CD14-positive monocyte (primary cell): ENCODE results near the gene COL19A1. TPM values are rescaled to one million over a fixed set of nuclear protein-coding genes. Genes with fewer than 3 reads are reported as not detected.
A peak's percentile ranks its signal among the peaks of the same experiment; 100 is the strongest.

ENCODE experiments used
- DNase-seq, 3 donors: peaks; one replicate each; pipeline ENCODE4 v3.0.0-alpha.2; 2011 to 2022
- H2AFZ ChIP-seq: 2 replicates; pipeline ENCODE4 v1.6.0; 2012; ENCODE audit warnings: mild to moderate bottlenecking, low read depth, low read length, inconsistent platforms; ENCODE audit not compliant: insufficient read depth, poor library complexity, severe bottlenecking
- H3K27ac ChIP-seq, 2 donors: 1 replicate in 1 of 2; 2 replicates in 1 of 2; pipeline ENCODE4 v1.5.1; 2012 to 2013; ENCODE audit warnings: low read length in 2 of 2, control low read depth in 1 of 2, inconsistent platforms in 1 of 2, low read depth in 1 of 2, mild to moderate bottlenecking in 1 of 2
- H3K27me3 ChIP-seq, 2 donors: one replicate each; pipeline versions ENCODE4 v1.6.0 to v1.6.1; 2011 to 2013; ENCODE audit warnings: low read length in 2 of 2; ENCODE audit not compliant: control insufficient read depth in 2 of 2, insufficient read depth in 2 of 2
- H3K36me3 ChIP-seq, 2 donors: replicated peaks in 1 of 2; 1 replicate in 1 of 2; 2 replicates in 1 of 2; pipeline versions ENCODE4 v1.5.1 to v1.6.1; 2012 to 2013; ENCODE audit warnings: low read length in 2 of 2, control low read depth in 1 of 2, inconsistent platforms in 1 of 2, mild to moderate bottlenecking in 1 of 2; ENCODE audit not compliant: insufficient read depth in 2 of 2, control insufficient read depth in 1 of 2
- H3K4me1 ChIP-seq, 2 donors: 1 replicate in 1 of 2; 2 replicates in 1 of 2; pipeline versions ENCODE4 v1.5.1 to v1.6.1; 2012 to 2013; ENCODE audit warnings: low read length in 2 of 2, control low read depth in 1 of 2, inconsistent platforms in 1 of 2, mild to moderate bottlenecking in 1 of 2, moderate library complexity in 1 of 2; ENCODE audit not compliant: insufficient read depth in 2 of 2, control insufficient read depth in 1 of 2
- H3K4me2 ChIP-seq: replicated peaks from 2 replicates; pipeline ENCODE3; 2012; ENCODE audit warnings: low read length, moderate library complexity, mild to moderate bottlenecking; ENCODE audit not compliant: poor library complexity, severe bottlenecking; ENCODE audit errors: extremely low read depth
- H3K4me3 ChIP-seq, 3 experiments: fragments of 200-600 bp in 1 of 3; sonication (generic) in 1 of 3; replicated peaks in 1 of 3; 1 replicate in 2 of 3; 2 replicates in 1 of 3; pipeline ENCODE4 v1.5.1; 2011 to 2013; ENCODE audit warnings: low read length in 3 of 3, mild to moderate bottlenecking in 3 of 3, control low read depth in 2 of 3, low read depth in 2 of 3, inconsistent platforms in 1 of 3, moderate library complexity in 1 of 3
- H3K79me2 ChIP-seq: 2 replicates; pipeline ENCODE4 v1.6.0; 2012; ENCODE audit warnings: mild to moderate bottlenecking, control low read depth, inconsistent platforms, low read length, moderate library complexity; ENCODE audit not compliant: insufficient read depth
- H3K9ac ChIP-seq: 2 replicates; pipeline ENCODE4 v1.6.0; 2017; ENCODE audit warnings: low read length, mild to moderate bottlenecking; ENCODE audit not compliant: insufficient read depth, poor library complexity, severe bottlenecking
- H3K9me3 ChIP-seq, 2 donors: replicated peaks in 1 of 2; 1 replicate in 1 of 2; 2 replicates in 1 of 2; pipeline versions ENCODE4 v1.5.1 to v1.6.1; 2012 to 2013; ENCODE audit warnings: low read length in 2 of 2, control low read depth in 1 of 2; ENCODE audit not compliant: control insufficient read depth in 1 of 2, insufficient read depth in 1 of 2
- H4K20me1 ChIP-seq: 2 replicates; pipeline ENCODE4 v1.6.0; 2012; ENCODE audit warnings: mild to moderate bottlenecking, low read length, control low read depth, moderate library complexity; ENCODE audit not compliant: insufficient read depth
- H3K27ac Mint-ChIP-seq, 7 donors: one replicate each; pipeline ENCODE4 v1.8.0; 2020; ENCODE audit warnings: mild to moderate bottlenecking in 7 of 7, mixed read lengths in 7 of 7, moderate library complexity in 6 of 7, inconsistent platforms in 2 of 7
- H3K27me3 Mint-ChIP-seq, 3 donors: one replicate each; pipeline ENCODE4 v1.8.0; 2021 to 2022; ENCODE audit warnings: low read depth in 3 of 3, mild to moderate bottlenecking in 3 of 3, mixed read lengths in 3 of 3, moderate library complexity in 3 of 3, inconsistent platforms in 1 of 3
- H3K36me3 Mint-ChIP-seq, 2 donors: one replicate each; pipeline ENCODE4 v1.8.0; 2020; ENCODE audit warnings: mixed read lengths in 2 of 2, inconsistent platforms in 1 of 2, mild to moderate bottlenecking in 1 of 2
- H3K4me1 Mint-ChIP-seq: one replicate; pipeline ENCODE4 v1.8.0; 2020; ENCODE audit warnings: mild to moderate bottlenecking, mixed read lengths
- H3K4me3 Mint-ChIP-seq, 2 donors: one replicate each; pipeline ENCODE4 v1.8.0; 2020; ENCODE audit warnings: mild to moderate bottlenecking in 2 of 2, mixed read lengths in 2 of 2, moderate library complexity in 1 of 2
- H3K9me3 Mint-ChIP-seq, 7 donors: one replicate each; pipeline ENCODE4 v1.8.0; 2020 to 2022; ENCODE audit warnings: mixed read lengths in 7 of 7, mild to moderate bottlenecking in 6 of 7, moderate library complexity in 6 of 7, inconsistent platforms in 2 of 7
- WGBS: methylation state at CpG from one replicate; pipeline ENCODE4 v1.1.5; 2013; ENCODE audit warnings: missing lambda C conversion rate; ENCODE audit not compliant: insufficient coverage; 5-methylcytosine and 5-hydroxymethylcytosine counted together
- intact Hi-C, 2 donors: fragments of 100-400 bp; cut with micrococcal nuclease; formaldehyde crosslinking; loops; one replicate each; pipeline versions ENCODE4 v1.15.0 to v1.15.1; 2023
- polyA plus RNA-seq, 3 donors: library from polyadenylated mRNA; depleted of rRNA in 1 of 3; unstranded in 2 of 3; stranded (reverse) in 1 of 3; fragments of 300-500 nt in 2 of 3; fragments of >200 nt in 1 of 3; fragmentation: Illumina TruSeq in 2 of 3; gene quantifications; 1 replicate in 2 of 3; 2 replicates in 1 of 3; pipeline ENCODE4 v1.2.3, GENCODE V29; 2012 to 2021
- TF ChIP-seq, protein P1 (sequence below): fragments of 200-600 bp; IDR thresholded peaks from one replicate; pipeline ENCODE4 v1.8.0; 2022; ENCODE audit warnings: antibody characterized with exemption, mild to moderate bottlenecking

COL19A1 gene
- polyA plus RNA-seq, 3 donors, result not detected

DNA sequence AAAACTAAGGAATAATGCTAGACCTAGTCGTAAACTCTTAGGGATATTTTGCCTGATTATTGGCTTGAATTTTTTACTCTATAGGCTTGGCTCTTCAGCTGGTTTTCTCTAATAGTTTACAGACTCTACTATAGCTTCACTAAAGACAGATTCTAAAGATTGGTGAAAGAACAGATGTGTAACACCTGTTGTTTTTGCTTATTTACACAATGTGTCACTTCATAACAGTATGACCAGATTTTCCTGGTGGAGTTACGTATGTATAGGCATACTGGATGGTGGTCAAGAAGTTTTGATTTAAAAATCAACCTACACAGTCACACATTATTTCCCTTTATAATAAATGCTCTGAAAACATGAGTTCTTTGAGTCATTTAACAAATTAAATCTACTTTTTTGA, 4.8 kb downstream of the COL19A1 start:
- H3K9ac ChIP-seq, result no peak overlapping the region
- no peak overlapping the region for H3K4me2 ChIP-seq
- H3K27me3 ChIP-seq, result peaks cover 37 to 48% of the 10 kb centered on the region in 2 donors
- H2AFZ ChIP-seq, result no peak overlapping the region
- peaks cover 0 to 20% of the 10 kb centered on the region in 2 donors for H3K9me3 ChIP-seq
- peaks cover 2 to 4% of the 10 kb centered on the region in 2 donors for H3K36me3 Mint-ChIP-seq
- H3K27ac ChIP-seq, result no peak overlapping the region
- no peak overlapping the region for H3K4me3 ChIP-seq
- H3K79me2 ChIP-seq, result no peaks in the 10 kb centered on the region
- H3K27ac Mint-ChIP-seq, result no peak overlapping the region
- no peaks in the 10 kb centered on the region for H3K36me3 ChIP-seq
- no CpG with 5 or more reads among the region's 2 CpGs for WGBS
- TF ChIP-seq, protein P1, sequence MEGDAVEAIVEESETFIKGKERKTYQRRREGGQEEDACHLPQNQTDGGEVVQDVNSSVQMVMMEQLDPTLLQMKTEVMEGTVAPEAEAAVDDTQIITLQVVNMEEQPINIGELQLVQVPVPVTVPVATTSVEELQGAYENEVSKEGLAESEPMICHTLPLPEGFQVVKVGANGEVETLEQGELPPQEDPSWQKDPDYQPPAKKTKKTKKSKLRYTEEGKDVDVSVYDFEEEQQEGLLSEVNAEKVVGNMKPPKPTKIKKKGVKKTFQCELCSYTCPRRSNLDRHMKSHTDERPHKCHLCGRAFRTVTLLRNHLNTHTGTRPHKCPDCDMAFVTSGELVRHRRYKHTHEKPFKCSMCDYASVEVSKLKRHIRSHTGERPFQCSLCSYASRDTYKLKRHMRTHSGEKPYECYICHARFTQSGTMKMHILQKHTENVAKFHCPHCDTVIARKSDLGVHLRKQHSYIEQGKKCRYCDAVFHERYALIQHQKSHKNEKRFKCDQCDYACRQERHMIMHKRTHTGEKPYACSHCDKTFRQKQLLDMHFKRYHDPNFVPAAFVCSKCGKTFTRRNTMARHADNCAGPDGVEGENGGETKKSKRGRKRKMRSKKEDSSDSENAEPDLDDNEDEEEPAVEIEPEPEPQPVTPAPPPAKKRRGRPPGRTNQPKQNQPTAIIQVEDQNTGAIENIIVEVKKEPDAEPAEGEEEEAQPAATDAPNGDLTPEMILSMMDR, result no peak
- H3K4me1 ChIP-seq, result peaks cover 7 to 8% of the 10 kb centered on the region in 2 donors
- peaks cover 0 to 12% (median 8%) of the 10 kb centered on the region in 7 donors for H3K9me3 Mint-ChIP-seq
- H3K4me1 Mint-ChIP-seq, result peaks cover 9% of the 10 kb centered on the region
- H4K20me1 ChIP-seq, result no peaks in the 10 kb centered on the region
- H3K4me3 Mint-ChIP-seq, result no peak overlapping the region
- H3K27me3 Mint-ChIP-seq, result peaks cover 34 to 51% (median 35%) of the 10 kb centered on the region in 3 donors
- DNase-seq, result no peak
- intact Hi-C loops, result no loop called here

DNA sequence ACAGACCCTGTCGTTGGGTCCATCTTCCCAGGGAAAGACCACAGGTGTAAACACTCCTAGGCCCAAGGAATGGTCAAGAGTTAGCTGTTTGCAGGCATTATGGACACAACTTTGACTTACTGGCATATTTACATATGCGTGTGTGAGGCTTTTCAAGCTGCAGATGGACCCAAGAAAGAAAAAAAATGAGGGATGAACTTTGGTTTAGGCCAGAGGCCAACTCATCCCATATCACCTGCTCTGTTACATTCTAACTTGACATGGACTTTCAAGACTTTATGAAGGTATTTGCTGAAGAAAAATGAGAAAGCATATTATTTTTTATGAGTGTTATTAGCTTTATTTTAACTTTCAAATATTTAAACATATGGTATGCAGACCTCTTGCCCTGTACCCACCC, 6.9 kb downstream of the COL19A1 start:
- H3K4me1 ChIP-seq, result no peaks in the 10 kb centered on the region
- H3K4me1 Mint-ChIP-seq, result no peaks in the 10 kb centered on the region
- peaks cover 17 to 28% of the 10 kb centered on the region in 2 donors for H3K27me3 ChIP-seq
- peaks cover 0 to 7% (median 2%) of the 10 kb centered on the region in 7 donors for H3K9me3 Mint-ChIP-seq
- H4K20me1 ChIP-seq, result no peaks in the 10 kb centered on the region
- peak overlapping the region in 1 of 7 donors; percentile 47 for H3K27ac Mint-ChIP-seq
- no peaks in the 10 kb centered on the region for H3K36me3 ChIP-seq
- peaks cover 15 to 30% (median 16%) of the 10 kb centered on the region in 3 donors for H3K27me3 Mint-ChIP-seq
- WGBS, result 80% methylated on average over 1 of the region's 2 CpGs
- intact Hi-C loops, result no loop called here
- H2AFZ ChIP-seq, result no peak overlapping the region
- DNase-seq, result no peak
- TF ChIP-seq, protein P1, result no peak
- no peaks in the 10 kb centered on the region for H3K79me2 ChIP-seq
- no peak overlapping the region for H3K4me3 Mint-ChIP-seq
- H3K9me3 ChIP-seq, result peaks cover 0 to 4% of the 10 kb centered on the region in 2 donors
- no peaks in the 10 kb centered on the region for H3K36me3 Mint-ChIP-seq
- H3K4me2 ChIP-seq, result no peak overlapping the region
- H3K9ac ChIP-seq, result no peak overlapping the region
- no peak overlapping the region for H3K4me3 ChIP-seq
- no peak overlapping the region for H3K27ac ChIP-seq
